HFFc6 (cell line): ENCODE data around the gene NME1. TPM values are rescaled to one million over a fixed set of nuclear protein-coding genes. Genes with fewer than 3 reads are reported as not detected.
"Not testable (repeated sequence)": the region's sequence is repeated elsewhere in the genome, so short reads cannot be mapped to it uniquely, and the experiment has no call there.

ENCODE experiments used
- DNase-seq: peaks from one replicate; pipeline ENCODE4 v3.0.0-alpha.2; 2018
- H3K27ac Mint-ChIP-seq: 2 replicates; pipeline ENCODE4 v1.8.0; 2020; ENCODE audit warnings: mild to moderate bottlenecking, mixed read lengths
- H3K27me3 Mint-ChIP-seq: 2 replicates; pipeline ENCODE4 v1.8.0; 2021; ENCODE audit warnings: mild to moderate bottlenecking, moderate library complexity, mixed read lengths; ENCODE audit not compliant: insufficient read depth
- H3K36me3 Mint-ChIP-seq: 2 replicates; pipeline ENCODE4 v1.8.0; 2021; ENCODE audit warnings: low read depth, mixed read lengths
- H3K4me1 Mint-ChIP-seq: 2 replicates; pipeline ENCODE4 v1.8.0; 2020; ENCODE audit warnings: low read depth, mixed read lengths
- H3K4me3 Mint-ChIP-seq: 2 replicates; pipeline ENCODE4 v1.8.0; 2020; ENCODE audit warnings: mild to moderate bottlenecking, moderate library complexity, mixed read lengths
- H3K9me3 Mint-ChIP-seq: 2 replicates; pipeline ENCODE4 v1.8.0; 2020; ENCODE audit warnings: mild to moderate bottlenecking, mixed read lengths
- total RNA-seq, 6 experiments: library from RNA; stranded (reverse); fragmentation: NEBNext Ultra II Directional; extraction: Animal tissue kit (Norgen Biotek cat#: 25700); gene quantifications; 2 replicates in 1 of 6; 3 replicates in 5 of 6; pipeline ENCODE4 v1.2.3, GENCODE V29; 2021
- TF ChIP-seq, protein P1 (sequence below): fragments of 200-600 bp; sonication (generic); IDR thresholded peaks from 2 replicates; pipeline ENCODE4 v1.5.0; 2021; ENCODE audit warnings: antibody characterized with exemption, mild to moderate bottlenecking

Gene NME1
- total RNA-seq, 6 experiments from 2014 or later: 309 to 358 (median 320) TPM

DNA sequence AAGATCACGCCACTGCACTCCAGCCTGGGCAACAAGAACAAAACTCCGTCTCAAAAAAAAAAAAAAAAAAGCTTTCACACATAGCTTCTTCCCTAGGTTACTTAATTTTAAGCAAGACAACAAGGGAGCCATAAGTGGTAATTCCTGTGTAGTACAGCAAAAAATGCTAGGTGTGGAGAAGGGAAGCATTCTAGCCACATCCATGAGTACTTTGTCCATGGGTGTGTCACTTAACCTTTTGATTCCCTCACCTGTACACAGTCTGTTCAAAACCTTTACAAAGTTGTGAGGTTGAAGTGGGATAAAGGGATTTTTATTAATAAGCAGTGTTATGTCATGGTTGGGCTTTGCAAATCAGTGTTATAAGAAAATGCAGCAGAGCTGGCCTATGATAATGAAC, 17.4 kb downstream of the NME1 start:
- no peak for DNase-seq
- Mint-ChIP-seq H3K4me1 (peaks cover 29% of the 10 kb centered on the region), H3K36me3 (peaks cover 36% of the 10 kb centered on the region), H3K9me3 (no peaks in the 10 kb centered on the region), H3K4me3 (no peak overlapping the region), H3K27me3 (no peaks in the 10 kb centered on the region; the same call in 1 of the 2 replicates), H3K27ac (no peak overlapping the region)
- TF ChIP-seq, protein P1, sequence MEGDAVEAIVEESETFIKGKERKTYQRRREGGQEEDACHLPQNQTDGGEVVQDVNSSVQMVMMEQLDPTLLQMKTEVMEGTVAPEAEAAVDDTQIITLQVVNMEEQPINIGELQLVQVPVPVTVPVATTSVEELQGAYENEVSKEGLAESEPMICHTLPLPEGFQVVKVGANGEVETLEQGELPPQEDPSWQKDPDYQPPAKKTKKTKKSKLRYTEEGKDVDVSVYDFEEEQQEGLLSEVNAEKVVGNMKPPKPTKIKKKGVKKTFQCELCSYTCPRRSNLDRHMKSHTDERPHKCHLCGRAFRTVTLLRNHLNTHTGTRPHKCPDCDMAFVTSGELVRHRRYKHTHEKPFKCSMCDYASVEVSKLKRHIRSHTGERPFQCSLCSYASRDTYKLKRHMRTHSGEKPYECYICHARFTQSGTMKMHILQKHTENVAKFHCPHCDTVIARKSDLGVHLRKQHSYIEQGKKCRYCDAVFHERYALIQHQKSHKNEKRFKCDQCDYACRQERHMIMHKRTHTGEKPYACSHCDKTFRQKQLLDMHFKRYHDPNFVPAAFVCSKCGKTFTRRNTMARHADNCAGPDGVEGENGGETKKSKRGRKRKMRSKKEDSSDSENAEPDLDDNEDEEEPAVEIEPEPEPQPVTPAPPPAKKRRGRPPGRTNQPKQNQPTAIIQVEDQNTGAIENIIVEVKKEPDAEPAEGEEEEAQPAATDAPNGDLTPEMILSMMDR: no peak

DNA sequence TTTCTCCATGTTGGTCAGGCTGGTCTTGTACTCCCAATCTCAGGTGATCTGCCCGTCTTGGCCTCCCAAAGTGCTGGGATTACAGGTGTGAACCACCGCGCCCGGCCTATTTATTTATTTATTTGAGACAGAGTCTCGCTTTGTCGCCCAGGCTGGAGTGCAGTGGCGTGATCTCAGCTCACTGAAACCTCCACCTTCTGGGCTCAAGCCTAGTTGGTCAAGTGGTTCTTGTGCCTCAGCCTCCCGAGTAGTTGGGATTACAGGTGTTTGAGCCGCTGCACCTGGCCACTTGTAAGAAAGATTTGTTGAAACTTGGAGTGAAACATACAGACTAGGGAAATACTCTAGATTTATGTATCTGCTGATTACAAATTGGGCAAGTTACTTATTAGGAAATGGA, 18.7 kb downstream of the NME1 start:
- Mint-ChIP-seq H3K4me1 (peaks cover 23% of the 10 kb centered on the region), H3K36me3 (peaks cover 36% of the 10 kb centered on the region)
- not testable (repeated sequence) for DNase-seq, H3K27ac Mint-ChIP-seq, H3K9me3 Mint-ChIP-seq, H3K27me3 Mint-ChIP-seq, H3K4me3 Mint-ChIP-seq

DNA sequence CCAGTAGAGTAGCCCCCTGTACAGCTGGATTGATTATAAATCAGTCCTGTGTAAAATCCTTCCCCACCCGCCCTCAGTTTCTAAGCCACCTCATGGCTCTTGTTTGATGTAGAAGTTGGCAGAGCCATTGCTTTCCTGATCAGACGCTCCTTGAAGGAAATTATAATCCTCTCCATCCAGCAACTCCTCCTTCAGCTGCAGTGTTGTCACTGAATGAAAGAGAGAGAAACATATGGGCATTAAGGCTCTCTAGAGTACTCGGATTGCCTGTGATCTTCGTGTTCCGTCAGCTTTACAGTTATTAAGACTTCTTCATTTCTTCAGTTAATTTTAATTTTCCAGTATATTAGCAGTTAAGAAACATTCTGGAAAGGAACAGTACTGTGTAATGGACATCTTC, 27.1 kb downstream of the NME1 start:
- no peak for DNase-seq
- H3K36me3 Mint-ChIP-seq: 0 out of 2 replicates have a peak, but pooled peaks cover 9% of the 10 kb centered on the region
- H3K27me3 Mint-ChIP-seq: no peaks in the 10 kb centered on the region
- no peak overlapping the region for H3K27ac Mint-ChIP-seq
- H3K9me3 Mint-ChIP-seq: no peaks in the 10 kb centered on the region
- H3K4me1 Mint-ChIP-seq: peaks cover 7% of the 10 kb centered on the region
- TF ChIP-seq, protein P1: no peak
- H3K4me3 Mint-ChIP-seq: no peak overlapping the region

DNA sequence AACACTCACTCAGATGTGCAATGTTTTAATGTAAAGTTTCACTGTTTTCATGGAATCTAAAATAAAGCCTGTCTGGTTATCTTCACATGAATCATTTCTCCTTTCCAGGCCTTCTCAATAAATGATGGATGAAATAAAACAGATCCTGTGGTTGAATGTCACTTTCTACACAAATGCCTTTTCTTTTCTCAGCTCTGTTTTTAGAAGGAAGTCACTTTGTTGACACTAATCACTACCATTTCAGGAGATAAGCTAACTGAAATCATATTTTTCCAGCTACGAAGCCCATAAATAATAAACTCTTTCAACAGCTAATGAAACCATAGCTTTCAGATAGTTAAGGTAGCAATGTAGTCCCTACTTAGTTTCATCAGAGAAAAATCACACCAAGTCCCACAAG, 30.8 kb downstream of the NME1 start:
- DNase-seq: no peak
- no peak overlapping the region for H3K27ac Mint-ChIP-seq
- no peak overlapping the region for H3K4me3 Mint-ChIP-seq
- no peaks in the 10 kb centered on the region for H3K9me3 Mint-ChIP-seq
- H3K27me3 Mint-ChIP-seq: no peaks in the 10 kb centered on the region
- 0 out of 2 replicates have a peak, but pooled peaks cover 9% of the 10 kb centered on the region for H3K36me3 Mint-ChIP-seq
- peaks cover 7% of the 10 kb centered on the region for H3K4me1 Mint-ChIP-seq
- TF ChIP-seq, protein P1: no peak

DNA sequence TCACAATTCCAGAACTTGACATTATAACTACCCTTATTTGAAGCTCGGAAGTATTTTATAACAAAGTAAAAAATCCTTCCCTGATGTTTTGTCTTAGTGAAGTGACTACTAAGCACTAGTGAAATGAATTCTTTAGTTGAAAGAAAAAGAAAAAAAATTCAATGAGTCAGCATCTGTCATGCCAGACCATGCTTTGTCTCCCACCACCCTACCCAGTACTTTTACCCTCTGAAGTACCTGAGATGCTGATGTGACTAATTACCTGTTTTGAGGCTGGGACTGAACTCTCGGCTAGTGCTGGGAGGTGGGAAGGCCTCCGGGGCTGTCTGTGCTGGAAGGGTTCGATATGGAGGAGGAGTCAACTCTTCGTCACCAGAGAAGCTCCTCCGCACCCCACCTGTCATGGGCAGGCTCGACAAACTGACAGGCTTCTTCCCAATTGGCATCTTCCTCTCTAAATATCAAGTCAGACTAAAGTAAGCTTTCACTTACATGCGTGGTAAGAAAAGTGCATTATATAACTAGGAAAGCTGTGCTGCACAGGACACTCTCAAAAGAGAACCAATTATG, 32.5 kb downstream of the NME1 start:
- H3K27me3 Mint-ChIP-seq: no peaks in the 10 kb centered on the region
- no peaks in the 10 kb centered on the region for H3K4me1 Mint-ChIP-seq
- H3K36me3 Mint-ChIP-seq: 0 out of 2 replicates have a peak, but pooled peaks cover 9% of the 10 kb centered on the region
- no peak overlapping the region for H3K27ac Mint-ChIP-seq
- no peaks in the 10 kb centered on the region for H3K9me3 Mint-ChIP-seq
- H3K4me3 Mint-ChIP-seq: no peak overlapping the region
- no peak for DNase-seq
- TF ChIP-seq, protein P1: no peak

DNA sequence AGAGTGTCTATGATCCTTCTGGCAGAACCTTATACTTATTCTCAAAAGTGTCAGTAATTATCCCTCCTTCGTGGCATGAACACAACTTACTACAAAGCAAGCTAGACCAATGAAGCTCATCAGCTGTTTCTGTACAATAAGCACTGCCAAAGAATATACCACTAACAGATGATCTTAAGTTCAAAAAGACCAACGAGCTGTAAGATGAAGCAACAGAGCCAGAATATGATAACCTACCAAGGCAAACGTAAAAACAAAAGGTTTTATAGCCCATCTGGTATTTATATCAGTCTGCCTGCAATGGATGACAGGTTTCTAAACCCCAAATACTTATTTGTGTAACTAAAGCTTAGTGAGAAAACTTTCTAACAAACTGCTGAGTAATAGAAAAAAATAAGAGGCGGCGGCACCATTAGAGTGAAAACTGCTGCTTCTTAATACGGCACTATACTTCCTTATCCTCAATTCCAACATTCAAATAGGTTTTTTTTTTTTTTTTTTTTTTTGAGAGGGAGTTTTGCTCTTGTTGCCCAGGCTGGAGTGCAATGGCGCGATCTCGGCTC, 35.0 kb downstream of the NME1 start:
- DNase-seq: no peak
- TF ChIP-seq, protein P1: no peak
- H3K36me3 Mint-ChIP-seq: peaks cover 17% of the 10 kb centered on the region; the same call in 1 of the 2 replicates

More for the DNA sequence above, 35.0 kb downstream of the NME1 start:
- Mint-ChIP-seq H3K27ac (no peak overlapping the region), H3K9me3 (no peaks in the 10 kb centered on the region), H3K27me3 (no peaks in the 10 kb centered on the region), H3K4me3 (no peak overlapping the region), H3K4me1 (no peaks in the 10 kb centered on the region)
